AG09309 (cell line): ENCODE results near the gene WAC.

Experiments
- DNase-seq: peaks from one replicate; pipeline ENCODE4 v3.0.0-alpha.2; 2010; ENCODE audit warnings: low read depth
- H3K4me3 ChIP-seq: 2 replicates; pipeline ENCODE4 v1.5.1; 2011; ENCODE audit warnings: mild to moderate bottlenecking, low read depth, low read length, moderate library complexity; ENCODE audit not compliant: control insufficient read depth
- TF ChIP-seq, protein P1 (sequence below): IDR thresholded peaks from 2 replicates; pipeline ENCODE4 v1.5.1; 2011; ENCODE audit warnings: mild to moderate bottlenecking, low read depth, low read length, inconsistent platforms; ENCODE audit not compliant: insufficient read depth, control insufficient read depth; ENCODE audit errors: missing control alignments

Gene WAC

GRCh38 chr10:28560617-28561016, 27.7 kb downstream of the WAC start:
- TF ChIP-seq, protein P1, sequence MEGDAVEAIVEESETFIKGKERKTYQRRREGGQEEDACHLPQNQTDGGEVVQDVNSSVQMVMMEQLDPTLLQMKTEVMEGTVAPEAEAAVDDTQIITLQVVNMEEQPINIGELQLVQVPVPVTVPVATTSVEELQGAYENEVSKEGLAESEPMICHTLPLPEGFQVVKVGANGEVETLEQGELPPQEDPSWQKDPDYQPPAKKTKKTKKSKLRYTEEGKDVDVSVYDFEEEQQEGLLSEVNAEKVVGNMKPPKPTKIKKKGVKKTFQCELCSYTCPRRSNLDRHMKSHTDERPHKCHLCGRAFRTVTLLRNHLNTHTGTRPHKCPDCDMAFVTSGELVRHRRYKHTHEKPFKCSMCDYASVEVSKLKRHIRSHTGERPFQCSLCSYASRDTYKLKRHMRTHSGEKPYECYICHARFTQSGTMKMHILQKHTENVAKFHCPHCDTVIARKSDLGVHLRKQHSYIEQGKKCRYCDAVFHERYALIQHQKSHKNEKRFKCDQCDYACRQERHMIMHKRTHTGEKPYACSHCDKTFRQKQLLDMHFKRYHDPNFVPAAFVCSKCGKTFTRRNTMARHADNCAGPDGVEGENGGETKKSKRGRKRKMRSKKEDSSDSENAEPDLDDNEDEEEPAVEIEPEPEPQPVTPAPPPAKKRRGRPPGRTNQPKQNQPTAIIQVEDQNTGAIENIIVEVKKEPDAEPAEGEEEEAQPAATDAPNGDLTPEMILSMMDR, result no peak
- no peak for DNase-seq
- H3K4me3 ChIP-seq, result no peak overlapping the region

GRCh38 chr10:28561531-28561930, 28.6 kb downstream of the WAC start:
- no peak for DNase-seq
- no peak overlapping the region for H3K4me3 ChIP-seq
- TF ChIP-seq, protein P1, result no peak

DNA sequence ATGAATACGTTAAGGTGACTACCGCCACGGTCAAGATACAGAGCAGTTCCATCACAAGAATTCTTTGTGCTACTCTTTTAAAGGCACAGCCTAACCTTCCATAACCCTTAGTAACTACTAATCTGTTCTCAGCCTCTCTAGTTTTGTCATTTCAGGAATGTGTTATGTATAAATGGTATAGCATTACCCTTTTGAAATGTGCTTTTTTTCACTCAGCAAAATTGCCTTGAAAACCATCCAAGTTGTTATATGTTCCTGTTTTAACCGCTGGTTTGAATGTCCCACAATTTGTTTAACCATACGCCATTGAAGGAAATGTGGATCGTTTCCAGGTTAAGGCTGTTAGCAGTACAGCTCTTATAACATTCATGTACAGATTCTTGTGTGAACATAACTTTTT, 32.0 kb downstream of the WAC start:
- DNase-seq, result no peak
- TF ChIP-seq, protein P1, result no peak

DNA sequence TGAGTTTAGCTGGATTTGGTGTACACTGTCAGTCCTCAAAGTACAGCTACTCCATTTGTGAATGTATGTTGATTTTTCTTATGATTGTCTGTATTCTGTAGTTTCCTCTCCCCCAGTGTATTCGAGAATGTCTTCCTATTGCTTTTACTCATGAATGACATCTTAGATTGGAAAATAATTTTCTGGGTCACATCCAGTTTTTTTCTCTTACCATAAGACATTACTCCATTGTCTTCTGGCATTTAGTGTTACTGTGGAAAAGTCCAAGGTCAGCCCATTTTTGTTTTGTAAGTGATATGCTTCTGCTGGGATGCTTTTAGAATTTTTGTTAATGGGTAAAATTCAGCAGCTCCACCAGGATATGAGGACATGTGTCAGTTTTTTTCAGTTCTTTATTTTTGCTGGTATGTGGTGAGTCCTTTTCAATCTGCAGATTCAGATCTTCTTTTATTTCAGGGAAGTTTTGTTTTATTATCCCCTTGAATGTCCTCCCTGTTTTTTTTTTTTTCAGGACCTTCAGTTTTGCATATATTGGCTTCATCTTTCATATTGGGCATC, 33.6 kb downstream of the WAC start:
- DNase-seq, result no peak
- H3K4me3 ChIP-seq, result no peak overlapping the region
- TF ChIP-seq, protein P1, result no peak

More for the DNA sequence above, 32.0 kb downstream of the WAC start:
- H3K4me3 ChIP-seq, result no peak overlapping the region

GRCh38 chr10:28569506-28570159, 36.7 kb downstream of the WAC start:
- H3K4me3 ChIP-seq, result no peak overlapping the region
- DNase-seq, result no peak
- TF ChIP-seq, protein P1, result no peak

GRCh38 chr10:28570598-28570997, 37.7 kb downstream of the WAC start:
- TF ChIP-seq, protein P1, result no peak
- no peak for DNase-seq
- H3K4me3 ChIP-seq, result no peak overlapping the region
